ENCODE data around the gene SLC6A19.

GRCh38 chr5:1251678-1252580, 50.5 kb downstream of the SLC6A19 start:
- TF ChIP-seq, protein P1, sequence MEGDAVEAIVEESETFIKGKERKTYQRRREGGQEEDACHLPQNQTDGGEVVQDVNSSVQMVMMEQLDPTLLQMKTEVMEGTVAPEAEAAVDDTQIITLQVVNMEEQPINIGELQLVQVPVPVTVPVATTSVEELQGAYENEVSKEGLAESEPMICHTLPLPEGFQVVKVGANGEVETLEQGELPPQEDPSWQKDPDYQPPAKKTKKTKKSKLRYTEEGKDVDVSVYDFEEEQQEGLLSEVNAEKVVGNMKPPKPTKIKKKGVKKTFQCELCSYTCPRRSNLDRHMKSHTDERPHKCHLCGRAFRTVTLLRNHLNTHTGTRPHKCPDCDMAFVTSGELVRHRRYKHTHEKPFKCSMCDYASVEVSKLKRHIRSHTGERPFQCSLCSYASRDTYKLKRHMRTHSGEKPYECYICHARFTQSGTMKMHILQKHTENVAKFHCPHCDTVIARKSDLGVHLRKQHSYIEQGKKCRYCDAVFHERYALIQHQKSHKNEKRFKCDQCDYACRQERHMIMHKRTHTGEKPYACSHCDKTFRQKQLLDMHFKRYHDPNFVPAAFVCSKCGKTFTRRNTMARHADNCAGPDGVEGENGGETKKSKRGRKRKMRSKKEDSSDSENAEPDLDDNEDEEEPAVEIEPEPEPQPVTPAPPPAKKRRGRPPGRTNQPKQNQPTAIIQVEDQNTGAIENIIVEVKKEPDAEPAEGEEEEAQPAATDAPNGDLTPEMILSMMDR (conservative IDR thresholded peaks at IDR 0.05; ENCODE audit: low read depth, low read length), result no peak
- TF ChIP-seq RAD21 (IDR thresholded peaks at IDR 0.05; ENCODE audit: low read length) (no peak), RCOR1 (IDR thresholded peaks at IDR 0.05; ENCODE audit: insufficient replicate concordance, low read length) (no peak), USF2 (IDR thresholded peaks at IDR 0.05; ENCODE audit: low read depth, low read length) (no peak), MAFK (IDR thresholded peaks at IDR 0.05; ENCODE audit: low read depth, low read length) (no peak), POLR2A (IDR thresholded peaks at IDR 0.05; ENCODE audit: low read depth, low read length) (no peak), CEBPB (IDR thresholded peaks at IDR 0.05; ENCODE audit: low read depth, low read length) (no peak), SMC3 (IDR thresholded peaks at IDR 0.05; ENCODE audit: low read depth, low read length) (no peak)

Data from IMR-90 (cell line).